A549 (cell line): ENCODE results near the gene ENTPD3.

ENCODE experiments used
- POLR2AphosphoS2 ChIP-seq: conservative IDR thresholded peaks from 2 replicates; pipeline ENCODE4 v1.6.1; 2012; ENCODE audit warnings: low read length, improper control_type of control experiment, inconsistent platforms
- TF ChIP-seq, protein P1 (sequence below): fragments of >200 bp; sonication (Bioruptor Twin); formaldehyde crosslinking; IDR thresholded peaks from 3 replicates; pipeline ENCODE4 v1.5.1; 2016

GRCh38 chr3:40363674-40364073, 23.3 kb upstream of the ENTPD3 start:
- no peak for TF ChIP-seq POLR2AphosphoS2
- TF ChIP-seq, protein P1, sequence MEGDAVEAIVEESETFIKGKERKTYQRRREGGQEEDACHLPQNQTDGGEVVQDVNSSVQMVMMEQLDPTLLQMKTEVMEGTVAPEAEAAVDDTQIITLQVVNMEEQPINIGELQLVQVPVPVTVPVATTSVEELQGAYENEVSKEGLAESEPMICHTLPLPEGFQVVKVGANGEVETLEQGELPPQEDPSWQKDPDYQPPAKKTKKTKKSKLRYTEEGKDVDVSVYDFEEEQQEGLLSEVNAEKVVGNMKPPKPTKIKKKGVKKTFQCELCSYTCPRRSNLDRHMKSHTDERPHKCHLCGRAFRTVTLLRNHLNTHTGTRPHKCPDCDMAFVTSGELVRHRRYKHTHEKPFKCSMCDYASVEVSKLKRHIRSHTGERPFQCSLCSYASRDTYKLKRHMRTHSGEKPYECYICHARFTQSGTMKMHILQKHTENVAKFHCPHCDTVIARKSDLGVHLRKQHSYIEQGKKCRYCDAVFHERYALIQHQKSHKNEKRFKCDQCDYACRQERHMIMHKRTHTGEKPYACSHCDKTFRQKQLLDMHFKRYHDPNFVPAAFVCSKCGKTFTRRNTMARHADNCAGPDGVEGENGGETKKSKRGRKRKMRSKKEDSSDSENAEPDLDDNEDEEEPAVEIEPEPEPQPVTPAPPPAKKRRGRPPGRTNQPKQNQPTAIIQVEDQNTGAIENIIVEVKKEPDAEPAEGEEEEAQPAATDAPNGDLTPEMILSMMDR, result no peak
